LNCaP clone FGC (cell line): ENCODE data around the gene MIA2.
"Not testable (repeated sequence)": the region's sequence is repeated elsewhere in the genome, so short reads cannot be mapped to it uniquely, and the experiment has no call there.

Experiments used
- DNase-seq: peaks from one replicate; pipeline ENCODE4 v3.0.0-alpha.2; 2011; ENCODE audit warnings: low read depth
- H3K4me3 ChIP-seq: 2 replicates; pipeline ENCODE4 v1.5.1; 2011; ENCODE audit warnings: mild to moderate bottlenecking, low read depth, low read length, control low read depth
- TF ChIP-seq, protein P1 (sequence below): IDR thresholded peaks from 2 replicates; pipeline ENCODE4 v1.5.1; 2012; ENCODE audit warnings: mild to moderate bottlenecking; ENCODE audit not compliant: control insufficient read depth, insufficient read depth; ENCODE audit errors: extremely low read depth

MIA2 gene

DNA sequence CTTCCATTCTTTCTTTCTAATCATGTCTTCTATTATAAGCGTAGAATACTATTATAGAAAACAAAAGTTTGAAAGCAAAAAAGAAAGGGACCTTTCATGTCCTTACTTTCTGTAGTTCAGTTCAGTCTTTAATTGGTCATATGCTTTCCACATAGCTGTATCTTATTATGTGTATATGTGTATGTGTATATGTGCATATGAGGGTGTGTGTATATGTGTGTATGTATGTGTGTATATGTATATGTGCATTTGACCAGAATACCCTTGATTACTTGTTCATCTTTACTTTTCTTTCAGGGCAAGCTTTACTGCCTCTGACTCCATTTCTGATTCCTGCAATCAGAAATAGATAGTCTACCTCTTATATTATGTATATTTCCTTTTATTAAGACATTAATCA lies 109.9 kb downstream of the MIA2 start:
- TF ChIP-seq, protein P1, sequence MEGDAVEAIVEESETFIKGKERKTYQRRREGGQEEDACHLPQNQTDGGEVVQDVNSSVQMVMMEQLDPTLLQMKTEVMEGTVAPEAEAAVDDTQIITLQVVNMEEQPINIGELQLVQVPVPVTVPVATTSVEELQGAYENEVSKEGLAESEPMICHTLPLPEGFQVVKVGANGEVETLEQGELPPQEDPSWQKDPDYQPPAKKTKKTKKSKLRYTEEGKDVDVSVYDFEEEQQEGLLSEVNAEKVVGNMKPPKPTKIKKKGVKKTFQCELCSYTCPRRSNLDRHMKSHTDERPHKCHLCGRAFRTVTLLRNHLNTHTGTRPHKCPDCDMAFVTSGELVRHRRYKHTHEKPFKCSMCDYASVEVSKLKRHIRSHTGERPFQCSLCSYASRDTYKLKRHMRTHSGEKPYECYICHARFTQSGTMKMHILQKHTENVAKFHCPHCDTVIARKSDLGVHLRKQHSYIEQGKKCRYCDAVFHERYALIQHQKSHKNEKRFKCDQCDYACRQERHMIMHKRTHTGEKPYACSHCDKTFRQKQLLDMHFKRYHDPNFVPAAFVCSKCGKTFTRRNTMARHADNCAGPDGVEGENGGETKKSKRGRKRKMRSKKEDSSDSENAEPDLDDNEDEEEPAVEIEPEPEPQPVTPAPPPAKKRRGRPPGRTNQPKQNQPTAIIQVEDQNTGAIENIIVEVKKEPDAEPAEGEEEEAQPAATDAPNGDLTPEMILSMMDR: no peak
- DNase-seq: no peak
- no peak overlapping the region for H3K4me3 ChIP-seq

DNA sequence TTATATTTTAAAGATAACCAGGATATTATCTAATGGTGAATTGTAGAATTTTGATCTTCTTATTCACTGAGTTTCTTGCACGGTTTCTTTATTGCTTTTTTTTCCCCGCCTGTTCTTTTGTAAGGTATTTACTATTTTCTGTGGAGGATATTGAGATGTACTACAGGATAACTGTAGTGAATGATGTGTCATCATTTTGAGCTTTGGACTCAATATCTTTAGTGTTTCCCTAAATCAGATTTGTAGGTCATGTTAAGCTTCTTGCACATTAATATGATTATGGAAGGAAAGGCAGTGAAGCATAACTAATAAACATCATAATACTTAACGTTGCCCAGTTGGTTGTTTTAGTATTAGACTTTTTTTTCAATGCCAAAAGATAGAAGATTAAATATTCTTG lies 117.2 kb downstream of the MIA2 start:
- no peak overlapping the region for H3K4me3 ChIP-seq
- TF ChIP-seq, protein P1: no peak
- DNase-seq: no peak

DNA sequence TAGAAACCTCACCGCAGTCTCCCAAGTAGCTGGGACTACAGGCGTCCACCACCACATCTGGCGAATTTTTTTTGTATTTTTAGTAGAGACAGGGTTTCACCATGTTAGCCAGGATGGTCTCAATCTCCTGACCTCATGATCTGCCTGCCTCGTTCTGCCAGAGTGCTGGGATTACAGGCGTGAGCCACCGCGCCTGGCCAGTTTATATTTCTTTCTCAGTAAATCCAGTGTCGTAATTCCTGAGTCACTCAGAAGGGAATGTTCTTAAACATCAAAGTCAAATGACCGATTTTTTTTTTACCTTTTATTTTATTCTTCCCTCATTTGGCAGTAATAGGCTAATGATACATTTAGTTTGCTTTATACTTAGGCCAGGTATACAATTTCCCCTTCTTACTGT lies 118.0 kb downstream of the MIA2 start:
- TF ChIP-seq, protein P1: no peak
- no peak for DNase-seq
- H3K4me3 ChIP-seq: no peak overlapping the region

DNA sequence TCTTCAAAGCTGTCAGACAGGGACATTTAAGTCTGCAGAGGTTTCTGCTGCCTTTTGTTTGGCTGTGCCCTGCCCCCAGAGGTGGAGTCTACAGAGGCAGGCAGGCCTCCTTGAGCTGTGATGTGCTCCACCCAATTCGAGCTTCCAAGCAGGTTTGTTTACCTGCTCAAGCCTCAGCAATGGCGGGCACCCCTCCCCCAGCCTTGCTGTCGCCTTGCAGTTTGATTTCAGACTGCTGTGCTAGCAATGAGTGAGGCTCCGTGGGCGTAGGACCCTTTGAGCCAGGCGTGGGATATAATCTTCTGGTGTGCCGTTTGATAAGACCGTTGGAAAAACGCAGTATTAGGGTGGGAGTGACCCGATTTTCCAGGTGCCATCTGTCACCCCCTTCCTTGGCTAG lies 125.4 kb downstream of the MIA2 start:
- not testable (repeated sequence) for H3K4me3 ChIP-seq, DNase-seq

DNA sequence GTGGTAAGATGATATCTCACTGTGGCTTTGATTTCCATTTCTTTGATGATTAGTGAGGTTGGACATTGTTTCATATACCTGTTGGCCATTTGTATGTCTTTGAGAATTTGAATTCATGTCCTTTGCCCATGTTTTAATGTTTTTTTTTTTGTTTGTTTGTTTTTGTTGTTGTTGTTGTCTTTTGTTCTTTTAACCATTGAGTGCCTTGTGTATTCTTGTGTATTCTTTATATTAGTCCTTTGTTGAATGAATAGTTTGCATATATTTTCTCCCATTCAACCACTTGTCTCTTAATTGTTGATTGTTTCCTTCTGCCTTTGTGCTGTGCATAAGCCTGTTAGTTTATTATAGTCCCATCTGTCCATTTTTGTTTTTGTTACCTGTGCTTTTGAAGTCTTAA lies 126.6 kb downstream of the MIA2 start:
- DNase-seq: no peak
- H3K4me3 ChIP-seq: no peak overlapping the region
- TF ChIP-seq, protein P1: no peak

DNA sequence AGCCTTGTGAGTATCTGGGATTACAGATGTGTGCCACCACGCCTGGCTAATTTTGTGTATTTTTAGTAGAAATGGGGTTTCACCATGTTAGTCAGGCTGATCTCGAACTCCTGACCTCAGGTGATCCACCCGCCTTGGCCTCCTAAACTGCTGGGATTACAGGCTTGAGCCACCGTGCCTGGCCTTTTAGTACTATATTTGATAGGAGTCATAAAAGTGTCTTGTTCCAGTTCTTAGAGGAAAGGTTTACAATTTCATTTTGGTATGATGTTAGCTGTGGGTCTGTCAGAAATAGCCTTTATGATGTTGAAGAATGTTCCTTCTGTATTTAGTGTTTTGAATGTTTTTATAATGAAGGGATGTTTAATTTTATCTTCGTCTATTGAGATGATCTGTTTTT lies 127.8 kb downstream of the MIA2 start:
- not testable (repeated sequence) for H3K4me3 ChIP-seq, DNase-seq

DNA sequence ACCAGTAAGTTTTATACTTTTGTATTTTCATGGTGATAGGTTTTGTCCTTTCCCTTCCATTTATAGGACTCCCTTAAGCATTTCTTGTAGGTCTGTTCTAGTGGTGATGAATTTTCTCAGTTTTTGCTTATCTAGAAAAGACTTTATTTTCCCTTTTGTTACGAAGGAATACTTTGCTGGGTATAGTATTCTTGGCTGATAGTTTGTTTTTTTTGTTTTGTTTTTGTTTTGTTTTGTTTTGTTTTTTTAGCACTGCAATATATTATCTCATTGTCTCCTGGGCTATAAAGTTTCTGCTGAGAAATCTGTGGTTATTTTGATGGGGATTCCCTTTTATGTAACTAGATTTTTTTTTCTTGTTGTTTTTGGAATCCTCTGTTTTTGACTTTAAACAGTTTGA lies 130.8 kb downstream of the MIA2 start:
- no peak for DNase-seq
- TF ChIP-seq, protein P1: no peak
- no peak overlapping the region for H3K4me3 ChIP-seq

DNA sequence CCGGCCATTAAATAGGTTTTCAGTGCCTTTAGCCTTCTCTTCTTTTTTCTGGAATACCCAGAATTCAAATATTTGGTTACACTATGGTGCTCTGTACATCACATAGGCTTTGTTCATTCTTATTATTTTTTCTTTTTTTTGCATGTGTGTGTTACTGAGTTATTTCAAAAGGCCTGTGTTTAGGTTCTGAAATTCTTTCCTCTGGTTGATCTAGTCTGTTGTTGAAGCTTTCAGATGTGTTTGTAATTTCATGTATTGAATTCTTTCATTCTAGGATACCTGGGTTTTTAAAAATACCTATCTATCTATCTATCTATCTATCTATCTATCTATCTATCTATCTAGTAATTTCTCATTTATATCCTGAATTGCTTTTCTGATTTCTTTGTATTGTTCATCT lies 131.6 kb downstream of the MIA2 start:
- TF ChIP-seq, protein P1: no peak
- H3K4me3 ChIP-seq: no peak overlapping the region
- DNase-seq: no peak
